Measurements from ENCODE around the gene MSL1.
A peak's percentile ranks its signal among the peaks of the same experiment; 100 is the strongest.

The MSL1 gene

GRCh38 chr17:40108970-40109824, 12.6 kb upstream of the MSL1 start:
- no peaks in the 10 kb centered on the region; the same call in 1 of the 2 replicates for H3K27me3 ChIP-seq (ENCODE audit: insufficient read depth, low read length)
- no peak overlapping the region; the same call in 1 of the 2 replicates for H3K4me2 ChIP-seq (ENCODE audit: low read length)
- no peaks in the 10 kb centered on the region for H3K36me3 ChIP-seq (ENCODE audit: insufficient read depth, low read length)
- no peaks in the 10 kb centered on the region for H3F3A ChIP-seq (ENCODE audit: insufficient read depth, low read length)
- H3K4me3 ChIP-seq (ENCODE audit: low read depth, low read length, poor library complexity, severe bottlenecking) = no peak overlapping the region
- H2AFZ ChIP-seq (ENCODE audit: low read length) = no peak overlapping the region
- no peaks in the 10 kb centered on the region for H3K9me3 ChIP-seq (ENCODE audit: low read length)
- no peak overlapping the region for H3K9ac ChIP-seq (ENCODE audit: low read length)
- peaks cover 47% of the 10 kb centered on the region for H3K4me1 ChIP-seq (ENCODE audit: insufficient read depth, low read length, severe bottlenecking)
- no peak overlapping the region for H3K27ac ChIP-seq (ENCODE audit: low read depth, low read length, poor library complexity, severe bottlenecking)
- TF ChIP-seq CTCF (IDR thresholded peaks at IDR 0.05; ENCODE audit: low read length) (no peak), EZH2 (IDR thresholded peaks at IDR 0.05; ENCODE audit: borderline replicate concordance, low read length) (no peak)
- H3K9me2 ChIP-seq (ENCODE audit: low read depth, low read length) = no peaks in the 10 kb centered on the region
- no peaks in the 10 kb centered on the region for H3K79me2 ChIP-seq (ENCODE audit: insufficient read depth, low read length)
- no peaks in the 10 kb centered on the region for H4K20me1 ChIP-seq (ENCODE audit: insufficient read depth, low read length)

GRCh38 chr17:40110026-40110845, 11.5 kb upstream of the MSL1 start:
- Histone ChIP-seq H3K9me2 (ENCODE audit: low read depth, low read length) (no peaks in the 10 kb centered on the region), H3K27me3 (ENCODE audit: insufficient read depth, low read length) (no peaks in the 10 kb centered on the region; the same call in 1 of the 2 replicates), H3K4me1 (ENCODE audit: insufficient read depth, low read length, severe bottlenecking) (peaks cover 47% of the 10 kb centered on the region), H3K9me3 (ENCODE audit: low read length) (no peaks in the 10 kb centered on the region), H3K4me2 (ENCODE audit: low read length) (no peak overlapping the region), H3F3A (ENCODE audit: insufficient read depth, low read length) (no peaks in the 10 kb centered on the region), H2AFZ (ENCODE audit: low read length) (no peak overlapping the region), H3K36me3 (ENCODE audit: insufficient read depth, low read length) (no peaks in the 10 kb centered on the region), H3K4me3 (ENCODE audit: low read depth, low read length, poor library complexity, severe bottlenecking) (no peak overlapping the region), H3K79me2 (ENCODE audit: insufficient read depth, low read length) (no peaks in the 10 kb centered on the region), H3K9ac (ENCODE audit: low read length) (no peak overlapping the region), H3K27ac (ENCODE audit: low read depth, low read length, poor library complexity, severe bottlenecking) (no peak overlapping the region), H4K20me1 (ENCODE audit: insufficient read depth, low read length) (no peaks in the 10 kb centered on the region)
- TF ChIP-seq EZH2 (IDR thresholded peaks at IDR 0.05; ENCODE audit: borderline replicate concordance, low read length) = no peak
- TF ChIP-seq CTCF (IDR thresholded peaks at IDR 0.05; ENCODE audit: low read length) = no peak

GRCh38 chr17:40111221-40112128, 10.3 kb upstream of the MSL1 start:
- Histone ChIP-seq H3K4me1 (ENCODE audit: insufficient read depth, low read length, severe bottlenecking) (peaks cover 47% of the 10 kb centered on the region), H3K9me2 (ENCODE audit: low read depth, low read length) (no peaks in the 10 kb centered on the region), H3K4me2 (ENCODE audit: low read length) (peak overlapping the region; percentile 40), H3K79me2 (ENCODE audit: insufficient read depth, low read length) (no peaks in the 10 kb centered on the region), H3K4me3 (ENCODE audit: low read depth, low read length, poor library complexity, severe bottlenecking) (no peak overlapping the region), H3K36me3 (ENCODE audit: insufficient read depth, low read length) (no peaks in the 10 kb centered on the region), H3K27ac (ENCODE audit: low read depth, low read length, poor library complexity, severe bottlenecking) (no peak overlapping the region), H3K27me3 (ENCODE audit: insufficient read depth, low read length) (no peaks in the 10 kb centered on the region), H3K9me3 (ENCODE audit: low read length) (no peaks in the 10 kb centered on the region), H3F3A (ENCODE audit: insufficient read depth, low read length) (no peaks in the 10 kb centered on the region), H4K20me1 (ENCODE audit: insufficient read depth, low read length) (no peaks in the 10 kb centered on the region), H2AFZ (ENCODE audit: low read length) (no peak overlapping the region), H3K9ac (ENCODE audit: low read length) (no peak overlapping the region; the same call in 1 of the 2 replicates)
- TF ChIP-seq CTCF (IDR thresholded peaks at IDR 0.05; ENCODE audit: low read length) (peak; percentile 71), EZH2 (IDR thresholded peaks at IDR 0.05; ENCODE audit: borderline replicate concordance, low read length) (no peak)
